ENCODE results near the gene PIK3IP1. TPM values are rescaled to one million over a fixed set of nuclear protein-coding genes. Genes with fewer than 3 reads are reported as not detected.

PIK3IP1 gene
- total and polyA plus RNA-seq, 2 of the 8 experiments (the other 6 are each of a cell fraction or from before 2014, with no cell fraction given): 1.00 to 1.3 TPM

Small RNA genes lying within 50 kb of the gene (small RNA-seq; reads per million reads assigned to genes)
- gene RNA5SP496 (ENCODE audit: insufficient read depth): not detected

Other genes starting within 250 kb of the PIK3IP1 start
- gene SMTN, start 211.2 kb downstream of the PIK3IP1 start, total RNA-seq (2021; fragmentation: NEBNext Ultra II Directional; extraction: Animal tissue kit (Norgen Biotek cat#: 25700)): 20.8 and 26.5 TPM in 2 replicates
- 12.3 and 27.6 TPM in 2 replicates for gene SMTN, start 211.2 kb downstream of the PIK3IP1 start, polyA plus RNA-seq (2011; rRNA removed)
- gene SELENOM, start 184.9 kb downstream of the PIK3IP1 start, total RNA-seq (2021; fragmentation: NEBNext Ultra II Directional; extraction: Animal tissue kit (Norgen Biotek cat#: 25700)): 21.8 and 22.7 TPM in 2 replicates
- gene SELENOM, start 184.9 kb downstream of the PIK3IP1 start, polyA plus RNA-seq (2011; rRNA removed): 40.0 and 57.2 TPM in 2 replicates
- gene INPP5J, start 169.5 kb downstream of the PIK3IP1 start, total RNA-seq (2021; fragmentation: NEBNext Ultra II Directional; extraction: Animal tissue kit (Norgen Biotek cat#: 25700)): 6.0 and 6.4 TPM in 2 replicates
- 5.4 and 9.1 TPM in 2 replicates for gene INPP5J, start 169.5 kb downstream of the PIK3IP1 start, polyA plus RNA-seq (2011; rRNA removed)
- 25.9 and 26.8 TPM in 2 replicates for gene PLA2G3, start 152.0 kb downstream of the PIK3IP1 start, total RNA-seq (2021; fragmentation: NEBNext Ultra II Directional; extraction: Animal tissue kit (Norgen Biotek cat#: 25700))
- 18.1 and 19.3 TPM in 2 replicates for gene PLA2G3, start 152.0 kb downstream of the PIK3IP1 start, polyA plus RNA-seq (2011; rRNA removed)
- gene RNF185, start 132.3 kb downstream of the PIK3IP1 start, total RNA-seq (2021; fragmentation: NEBNext Ultra II Directional; extraction: Animal tissue kit (Norgen Biotek cat#: 25700)): 18.0 and 18.4 TPM in 2 replicates
- 19.4 and 19.9 TPM in 2 replicates for gene RNF185, start 132.3 kb downstream of the PIK3IP1 start, polyA plus RNA-seq (2011; rRNA removed)
- gene LIMK2, start 80.2 kb downstream of the PIK3IP1 start, total RNA-seq (2021; fragmentation: NEBNext Ultra II Directional; extraction: Animal tissue kit (Norgen Biotek cat#: 25700)): 37.6 and 41.1 TPM in 2 replicates
- gene LIMK2, start 80.2 kb downstream of the PIK3IP1 start, polyA plus RNA-seq (2011; rRNA removed): 13.2 and 25.6 TPM in 2 replicates
- gene PATZ1, start 53.9 kb upstream of the PIK3IP1 start, total RNA-seq (2021; fragmentation: NEBNext Ultra II Directional; extraction: Animal tissue kit (Norgen Biotek cat#: 25700)): 70.8 and 70.9 TPM in 2 replicates
- gene PATZ1, start 53.9 kb upstream of the PIK3IP1 start, polyA plus RNA-seq (2011; rRNA removed): 62.1 and 77.5 TPM in 2 replicates
- gene DRG1, start 107.1 kb upstream of the PIK3IP1 start, total RNA-seq (2021; fragmentation: NEBNext Ultra II Directional; extraction: Animal tissue kit (Norgen Biotek cat#: 25700)): 70.8 and 81.9 TPM in 2 replicates
- 27.2 and 45.3 TPM in 2 replicates for gene DRG1, start 107.1 kb upstream of the PIK3IP1 start, polyA plus RNA-seq (2011; rRNA removed)
- gene EIF4ENIF1, start 197.4 kb upstream of the PIK3IP1 start, total RNA-seq (2021; fragmentation: NEBNext Ultra II Directional; extraction: Animal tissue kit (Norgen Biotek cat#: 25700)): 23.2 and 23.6 TPM in 2 replicates
- gene EIF4ENIF1, start 197.4 kb upstream of the PIK3IP1 start, polyA plus RNA-seq (2011; rRNA removed): 18.7 and 21.9 TPM in 2 replicates
- 30.1 and 31.2 TPM in 2 replicates for gene SFI1, start 204.0 kb upstream of the PIK3IP1 start, total RNA-seq (2021; fragmentation: NEBNext Ultra II Directional; extraction: Animal tissue kit (Norgen Biotek cat#: 25700))
- 10.4 and 19.6 TPM in 2 replicates for gene SFI1, start 204.0 kb upstream of the PIK3IP1 start, polyA plus RNA-seq (2011; rRNA removed)